Endothelial cell of umbilical vein (primary cell): ENCODE measurements around the gene SLFN12L. TPM values are rescaled to one million over a fixed set of nuclear protein-coding genes. Genes with fewer than 3 reads are reported as not detected.

Experiments
- BruUV-seq: library from RNA; stranded (reverse); fragments of 400-500 nt; replicated peaks from 2 replicates; lab custom pipeline; 2021; lab: Mats Ljungman, UMichigan
- CTCF ChIA-PET: fragments of 300-600, 350-600 bp; sonication (Branson Sonifier 250); formaldehyde crosslinking; loops from one replicate; lab custom pipeline; 2021; ENCODE audit warnings: antibody characterized with exemption, inconsistent platforms; lab: Charles Lee
- POLR2A ChIA-PET: fragments of 300-600, 350-600 bp; sonication (Branson Sonifier 250); formaldehyde crosslinking; loops from one replicate; lab custom pipeline; 2021; ENCODE audit warnings: antibody characterized with exemption, inconsistent platforms; lab: Charles Lee
- DNase-seq: peaks from one replicate; pipeline ENCODE4 v3.0.0-alpha.2; 2011; ENCODE audit warnings: low read depth, low spot score
- FAIRE-seq: peaks from 2 replicates; lab custom pipeline; 2011; peaks lifted over from hg19 to GRCh38; lab: Jason Lieb, UNC
- H2AFZ ChIP-seq: 2 replicates; pipeline ENCODE4 v1.6.0; 2012; ENCODE audit warnings: low read depth, low read length, control low read depth, inconsistent platforms
- H3K27ac ChIP-seq: 2 replicates; pipeline ENCODE4 v1.5.1; 2011; ENCODE audit warnings: low read depth, mild to moderate bottlenecking, control low read depth, low read length, moderate library complexity; ENCODE audit not compliant: insufficient read depth
- H3K27me3 ChIP-seq, 2 experiments: 2 replicates each; pipeline versions ENCODE4 v1.6.0 to v1.6.1; 2011; ENCODE audit warnings: low read length in 2 of 2, mixed read lengths in 1 of 2; ENCODE audit not compliant: control insufficient read depth in 2 of 2, insufficient read depth in 2 of 2
- H3K36me3 ChIP-seq, 2 experiments: 2 replicates in 1 of 2; 3 replicates in 1 of 2; pipeline ENCODE4 v1.5.1; 2011; ENCODE audit warnings: low read length in 2 of 2, mild to moderate bottlenecking in 1 of 2, moderate library complexity in 1 of 2; ENCODE audit not compliant: control insufficient read depth in 2 of 2, insufficient read depth in 2 of 2; ENCODE audit errors: extremely low read depth in 1 of 2
- H3K4me1 ChIP-seq: 3 replicates; pipeline ENCODE4 v1.5.1; 2011; ENCODE audit warnings: mild to moderate bottlenecking, low read length; ENCODE audit not compliant: control insufficient read depth, insufficient read depth; ENCODE audit errors: extremely low read depth
- H3K4me2 ChIP-seq: 2 replicates; pipeline ENCODE4 v1.6.1; 2011; ENCODE audit warnings: low read length, control low read depth, mixed read lengths; ENCODE audit not compliant: insufficient read depth
- H3K4me3 ChIP-seq, 3 experiments: fragments of 200-600 bp in 1 of 3; sonication (generic), shearing (Covaris generic) in 1 of 3; replicated peaks in 1 of 3; 2 replicates each; pipeline ENCODE4 v1.5.1; 2011 to 2016; ENCODE audit warnings: control low read depth in 3 of 3, low read length in 3 of 3, mild to moderate bottlenecking in 2 of 3, inconsistent platforms in 1 of 3, low read depth in 1 of 3, moderate library complexity in 1 of 3; ENCODE audit not compliant: insufficient read depth in 1 of 3
- H3K79me2 ChIP-seq: 2 replicates; pipeline ENCODE4 v1.6.0; 2012; ENCODE audit warnings: low read length, inconsistent platforms; ENCODE audit not compliant: control insufficient read depth, insufficient read depth
- H3K9ac ChIP-seq: replicated peaks from 2 replicates; pipeline ENCODE3; 2011; ENCODE audit warnings: low read length, control low read depth; ENCODE audit not compliant: insufficient read depth; ENCODE audit errors: extremely low read depth
- H3K9me1 ChIP-seq: replicated peaks from 3 replicates; pipeline ENCODE4 v1.6.0; 2011; ENCODE audit warnings: mild to moderate bottlenecking, low read length; ENCODE audit not compliant: control insufficient read depth, insufficient read depth; ENCODE audit errors: extremely low read depth
- H3K9me3 ChIP-seq: replicated peaks from 2 replicates; pipeline ENCODE4 v1.5.1; 2012; ENCODE audit warnings: low read length, inconsistent platforms; ENCODE audit not compliant: control insufficient read depth, insufficient read depth
- H4K20me1 ChIP-seq: replicated peaks from 2 replicates; pipeline ENCODE3; 2011; ENCODE audit warnings: mild to moderate bottlenecking, low read length; ENCODE audit not compliant: control insufficient read depth, insufficient read depth; ENCODE audit errors: extremely low read depth
- CTCF ChIP-seq, 2 donors: IDR thresholded peaks; 1 replicate in 1 of 2; 2 replicates in 1 of 2; pipeline ENCODE4 v1.5.1; 2011; ENCODE audit warnings: low read length in 2 of 2, mild to moderate bottlenecking in 2 of 2, moderate library complexity in 2 of 2, control low read depth in 1 of 2, inconsistent platforms in 1 of 2, low read depth in 1 of 2; ENCODE audit not compliant: insufficient read depth in 1 of 2; ENCODE audit errors: extremely low read depth in 1 of 2
- EZH2 ChIP-seq: IDR thresholded peaks from 2 replicates; pipeline ENCODE4 v1.6.1; 2012; ENCODE audit warnings: borderline replicate concordance, low read depth, mild to moderate bottlenecking, moderate library complexity, low read length, inconsistent platforms; ENCODE audit not compliant: severe bottlenecking
- FOS ChIP-seq: IDR thresholded peaks from 2 replicates; pipeline ENCODE4 v1.6.1; 2011; ENCODE audit warnings: mild to moderate bottlenecking, low read length, moderate library complexity, borderline replicate concordance; ENCODE audit not compliant: insufficient read depth
- GATA2 ChIP-seq: IDR thresholded peaks from 2 replicates; pipeline ENCODE4 v1.7.0; 2011; ENCODE audit warnings: low read depth, mild to moderate bottlenecking, moderate library complexity, mixed read lengths, low read length; ENCODE audit not compliant: insufficient read length, insufficient read depth
- JUN ChIP-seq: IDR thresholded peaks from 2 replicates; pipeline ENCODE4 v1.6.1; 2011; ENCODE audit warnings: borderline replicate concordance, low read depth; ENCODE audit not compliant: insufficient read length, insufficient read depth
- MAX ChIP-seq: IDR thresholded peaks from 2 replicates; pipeline ENCODE4 v1.6.1; 2011; ENCODE audit not compliant: insufficient read depth, insufficient read length
- MYC ChIP-seq: IDR thresholded peaks from one replicate; pipeline ENCODE4 v1.6.1; 2011; ENCODE audit warnings: mild to moderate bottlenecking, low read depth, low read length
- POLR2A ChIP-seq: IDR thresholded peaks from 2 replicates; pipeline ENCODE4 v1.6.1; 2012; ENCODE audit warnings: low read depth, mild to moderate bottlenecking, control low read depth, low read length
- POLR2AphosphoS5 ChIP-seq: IDR thresholded peaks from 2 replicates; pipeline ENCODE4 v1.6.1; 2012; ENCODE audit warnings: low read depth, mild to moderate bottlenecking, control low read depth, low read length, moderate library complexity; ENCODE audit not compliant: insufficient read depth
- dilution Hi-C: fragments of 300-500 bp; cut with MboI; formaldehyde crosslinking; loops from one replicate; pipeline ENCODE4 v1.15.0; 2019; ENCODE audit warnings: low sequenced_read_pairs; ENCODE audit not compliant: extremely low pct_ligation_motif_present
- intact Hi-C: fragments of 100-400 bp; cut with micrococcal nuclease; formaldehyde crosslinking; loops from one replicate; pipeline ENCODE4 v1.10.0; 2022
- polyA plus RNA-seq, 4 experiments: library from polyadenylated mRNA; depleted of rRNA in 3 of 4; stranded (reverse) in 3 of 4; unstranded in 1 of 4; fragments of >200 nt; gene quantifications; 2 replicates each; pipeline versions ENCODE4 v1.2.1 to v1.2.3, GENCODE V29; 2011 to 2012; ENCODE audit warnings: missing spikeins in 1 of 4
- total RNA-seq: library from RNA; stranded (reverse); gene quantifications from 2 replicates; pipeline ENCODE4 v1.2.3, GENCODE V29; 2021

The SLFN12L gene
- total and polyA plus RNA-seq, 2 donors (not counting 3 experiments of a cell fraction or from before 2014, with no cell fraction given): not detected

- Histone ChIP-seq H3K9ac (no peak overlapping the region), H3K9me1 (peaks cover 2% of the 10 kb centered on the region), H4K20me1 (no peaks in the 10 kb centered on the region), H2AFZ (no peak overlapping the region), H3K4me2 (no peak overlapping the region), H3K36me3 (no peaks in the 10 kb centered on the region), H3K4me3 (no peak overlapping the region), H3K79me2 (no peaks in the 10 kb centered on the region), H3K27ac (no peak overlapping the region), H3K27me3 (no peaks in the 10 kb centered on the region), H3K9me3 (no peaks in the 10 kb centered on the region), H3K4me1 (peaks cover 9% of the 10 kb centered on the region)
- dilution Hi-C loops (loop anchor here (25.0 kb wide), 1 partner anchor 222 kb away; no protein-coding TSS in a partner anchor), intact Hi-C loops (loop anchor here (10.0 kb wide), 1 partner anchor 390 kb away; the partner anchor contains the start of genes NLE1 and UNC45B)
- no TSS peak for BruUV-seq
- POLR2A ChIA-PET: no interaction called here
- TF ChIP-seq EZH2: no peak
- no peak for TF ChIP-seq MAX
- no peak for TF ChIP-seq POLR2AphosphoS5
- no peak for TF ChIP-seq POLR2A
- TF ChIP-seq CTCF (IDR thresholded peaks at IDR 0.05; ENCODE audit: extremely low read depth in 1 of 2, insufficient read depth in 1 of 2, low read depth in 1 of 2, low read length in 2 of 2): no peak
- TF ChIP-seq GATA2: no peak
- TF ChIP-seq JUN: no peak
- TF ChIP-seq FOS: no peak
- TF ChIP-seq MYC: no peak
- DNase-seq (no peak), FAIRE-seq (no peak)
- CTCF ChIA-PET: interaction anchor here (0.6 to 9.5 kb wide), 6 partner anchors 113 to 365 kb away, joined by 3 to 186 read pairs (median 14); no protein-coding TSS in a partner anchor
Measured at GRCh38 chr17:35534576-35535093, 2.8 kb downstream of the SLFN12L start.
